ENCODE results near the gene SLC25A23.

Gene SLC25A23

GRCh38 chr19:6491802-6492592 lies 32.4 kb upstream of the SLC25A23 start:
- Histone ChIP-seq H2AFZ (ENCODE audit: low read length) (no peak overlapping the region), H3K27me3 (ENCODE audit: insufficient read depth, low read length) (no peaks in the 10 kb centered on the region), H3K4me3 (ENCODE audit: low read depth, low read length, poor library complexity, severe bottlenecking) (no peak overlapping the region), H3K9ac (ENCODE audit: low read length) (no peak overlapping the region), H3F3A (ENCODE audit: insufficient read depth, low read length) (no peaks in the 10 kb centered on the region), H3K79me2 (ENCODE audit: insufficient read depth, low read length) (no peaks in the 10 kb centered on the region), H3K9me2 (ENCODE audit: low read depth, low read length) (no peaks in the 10 kb centered on the region), H3K4me2 (ENCODE audit: low read length) (no peak overlapping the region), H3K36me3 (ENCODE audit: insufficient read depth, low read length) (peaks cover 16% of the 10 kb centered on the region), H4K20me1 (ENCODE audit: insufficient read depth, low read length) (no peaks in the 10 kb centered on the region), H3K27ac (ENCODE audit: low read depth, low read length, poor library complexity, severe bottlenecking) (peak overlapping the region; percentile 17), H3K4me1 (ENCODE audit: insufficient read depth, low read length, severe bottlenecking) (peaks cover 14% of the 10 kb centered on the region), H3K9me3 (ENCODE audit: low read length) (no peaks in the 10 kb centered on the region)
- TF ChIP-seq EZH2 (IDR thresholded peaks at IDR 0.05; ENCODE audit: borderline replicate concordance, low read length) (no peak), CTCF (IDR thresholded peaks at IDR 0.05; ENCODE audit: low read length) (no peak)

GRCh38 chr19:6490134-6490533 lies 30.5 kb upstream of the SLC25A23 start:
- H4K20me1 ChIP-seq (ENCODE audit: insufficient read depth, low read length), result no peaks in the 10 kb centered on the region
- peaks cover 14% of the 10 kb centered on the region for H3K4me1 ChIP-seq (ENCODE audit: insufficient read depth, low read length, severe bottlenecking)
- no peaks in the 10 kb centered on the region for H3K9me3 ChIP-seq (ENCODE audit: low read length)
- no peaks in the 10 kb centered on the region for H3K9me2 ChIP-seq (ENCODE audit: low read depth, low read length)
- peaks cover 7% of the 10 kb centered on the region; the same call in 1 of the 2 replicates for H3K36me3 ChIP-seq (ENCODE audit: insufficient read depth, low read length)
- peak overlapping the region; percentile 66 for H3K4me2 ChIP-seq (ENCODE audit: low read length)
- H3K9ac ChIP-seq (ENCODE audit: low read length), result peak overlapping the region; percentile 37
- H3F3A ChIP-seq (ENCODE audit: insufficient read depth, low read length), result no peaks in the 10 kb centered on the region
- peak overlapping the region; percentile 46 for H3K4me3 ChIP-seq (ENCODE audit: low read depth, low read length, poor library complexity, severe bottlenecking)
- peak overlapping the region; percentile 40 for H3K27ac ChIP-seq (ENCODE audit: low read depth, low read length, poor library complexity, severe bottlenecking)
- TF ChIP-seq CTCF (IDR thresholded peaks at IDR 0.05; ENCODE audit: low read length) (no peak), EZH2 (IDR thresholded peaks at IDR 0.05; ENCODE audit: borderline replicate concordance, low read length) (no peak)
- H3K27me3 ChIP-seq (ENCODE audit: insufficient read depth, low read length), result no peaks in the 10 kb centered on the region
- H3K79me2 ChIP-seq (ENCODE audit: insufficient read depth, low read length), result no peaks in the 10 kb centered on the region
- H2AFZ ChIP-seq (ENCODE audit: low read length), result peak overlapping the region; percentile 94

GRCh38 chr19:6489278-6490061 lies 29.9 kb upstream of the SLC25A23 start:
- no peaks in the 10 kb centered on the region for H4K20me1 ChIP-seq (ENCODE audit: insufficient read depth, low read length)
- H3K36me3 ChIP-seq (ENCODE audit: insufficient read depth, low read length), result 0 out of 2 replicates have a peak, but pooled peaks cover 2% of the 10 kb centered on the region
- peak overlapping the region; percentile 66 for H3K4me2 ChIP-seq (ENCODE audit: low read length)
- peak overlapping the region; percentile 37 for H3K9ac ChIP-seq (ENCODE audit: low read length)
- no peaks in the 10 kb centered on the region for H3K27me3 ChIP-seq (ENCODE audit: insufficient read depth, low read length)
- no peak for TF ChIP-seq CTCF (IDR thresholded peaks at IDR 0.05; ENCODE audit: low read length)
- no peak for TF ChIP-seq EZH2 (IDR thresholded peaks at IDR 0.05; ENCODE audit: borderline replicate concordance, low read length)
- peak overlapping the region; percentile 94 for H2AFZ ChIP-seq (ENCODE audit: low read length)
- peak overlapping the region; percentile 46 for H3K4me3 ChIP-seq (ENCODE audit: low read depth, low read length, poor library complexity, severe bottlenecking)
- H3K9me3 ChIP-seq (ENCODE audit: low read length), result no peaks in the 10 kb centered on the region
- peak overlapping the region; percentile 40 for H3K27ac ChIP-seq (ENCODE audit: low read depth, low read length, poor library complexity, severe bottlenecking)
- H3K9me2 ChIP-seq (ENCODE audit: low read depth, low read length), result no peaks in the 10 kb centered on the region
- H3K4me1 ChIP-seq (ENCODE audit: insufficient read depth, low read length, severe bottlenecking), result peaks cover 14% of the 10 kb centered on the region
- no peaks in the 10 kb centered on the region for H3K79me2 ChIP-seq (ENCODE audit: insufficient read depth, low read length)
- H3F3A ChIP-seq (ENCODE audit: insufficient read depth, low read length), result no peaks in the 10 kb centered on the region

All from OCI-LY1 (cell line).